LHCN-M2 (cell line): ENCODE measurements around the gene CCM2. TPM values are rescaled to one million over a fixed set of nuclear protein-coding genes. Genes with fewer than 3 reads are reported as not detected.
A peak's percentile ranks its signal among the peaks of the same experiment; 100 is the strongest.

ENCODE experiments used
- DNase-seq: peaks from one replicate; pipeline ENCODE4 v3.0.0-alpha.2; 2012; ENCODE audit warnings: low read depth
- total RNA-seq: library from RNA; depleted of rRNA; stranded (reverse); fragments of >200 nt; gene quantifications from 2 replicates; pipeline ENCODE4 v1.2.3, GENCODE V29; 2014

Gene CCM2
- total RNA-seq, 1 experiment from 2014 or later: 126 TPM

GRCh38 chr7:45065031-45065995 lies 65.3 kb downstream of the CCM2 start:
- DNase-seq: no peak

- no peak for DNase-seq
Observed at GRCh38 chr7:45066409-45066808, 66.4 kb downstream of the CCM2 start.

GRCh38 chr7:45067582-45067981 lies 67.6 kb downstream of the CCM2 start:
- DNase-seq: no peak

GRCh38 chr7:45068236-45069023 lies 68.4 kb downstream of the CCM2 start:
- DNase-seq: no peak

GRCh38 chr7:45069444-45070253 lies 69.6 kb downstream of the CCM2 start:
- DNase-seq: no peak

- no peak for DNase-seq
Observed at GRCh38 chr7:45070254-45070642, 70.2 kb downstream of the CCM2 start.

GRCh38 chr7:45071528-45071927 lies 71.5 kb downstream of the CCM2 start:
- no peak for DNase-seq

GRCh38 chr7:45072131-45073030 lies 72.4 kb downstream of the CCM2 start:
- no peak for DNase-seq

- peak; percentile 15 for DNase-seq
Observed at GRCh38 chr7:45073031-45073785, 73.2 kb downstream of the CCM2 start.

- DNase-seq: peak; percentile 41
Observed at GRCh38 chr7:45073786-45074527, 74.0 kb downstream of the CCM2 start.

GRCh38 chr7:45074528-45075354 lies 74.7 kb downstream of the CCM2 start:
- no peak for DNase-seq

GRCh38 chr7:45075355-45075644 lies 75.3 kb downstream of the CCM2 start:
- DNase-seq: no peak

- no peak for DNase-seq
Observed at GRCh38 chr7:45075871-45076796, 76.1 kb downstream of the CCM2 start.

GRCh38 chr7:45076946-45077345 lies 76.9 kb downstream of the CCM2 start:
- DNase-seq: no peak

- no peak for DNase-seq
Observed at GRCh38 chr7:45077579-45077978, 77.6 kb downstream of the CCM2 start.

GRCh38 chr7:45078125-45078681 lies 78.2 kb downstream of the CCM2 start:
- DNase-seq: no peak
